HG02588 (cell line): Measurements from ENCODE around the gene TNNT3.
"Not testable (repeated sequence)": the region's sequence is repeated elsewhere in the genome, so short reads cannot be mapped to it uniquely, and the experiment has no call there.

Experiments used
- ATAC-seq: cut with Tn5 transposase; IDR thresholded peaks from one replicate; pipeline ENCODE4 v1.9.1; 2021; ENCODE audit warnings: mild to moderate bottlenecking, moderate library complexity; ENCODE audit not compliant: unreplicated experiment

Gene TNNT3

GRCh38 chr11:1932681-1933080 lies 13.2 kb downstream of the TNNT3 start:
- ATAC-seq, result no peak

GRCh38 chr11:1933416-1934334 lies 14.2 kb downstream of the TNNT3 start:
- ATAC-seq, result no peak

- ATAC-seq, result no peak
These were observed 15.0 kb downstream of the TNNT3 start for GRCh38 chr11:1934335-1935155.

GRCh38 chr11:1935156-1936071 lies 15.9 kb downstream of the TNNT3 start:
- ATAC-seq, result no peak

GRCh38 chr11:1936072-1936780 lies 16.7 kb downstream of the TNNT3 start:
- ATAC-seq, result no peak

- no peak for ATAC-seq
These were observed 17.5 kb downstream of the TNNT3 start for GRCh38 chr11:1936781-1937615.

- ATAC-seq, result no peak
These were observed 18.3 kb downstream of the TNNT3 start for GRCh38 chr11:1937616-1938342.

- ATAC-seq, result no peak
These were observed 19.0 kb downstream of the TNNT3 start for GRCh38 chr11:1938343-1939005.

GRCh38 chr11:1939006-1939625 lies 19.6 kb downstream of the TNNT3 start:
- ATAC-seq, result no peak

- not testable (repeated sequence) for ATAC-seq
These were observed 20.3 kb downstream of the TNNT3 start for GRCh38 chr11:1939788-1940187.

GRCh38 chr11:1942558-1943260 lies 23.2 kb downstream of the TNNT3 start:
- ATAC-seq, result no peak

GRCh38 chr11:1943576-1943975 lies 24.1 kb downstream of the TNNT3 start:
- no peak for ATAC-seq

GRCh38 chr11:1943977-1944376 lies 24.5 kb downstream of the TNNT3 start:
- no peak for ATAC-seq

GRCh38 chr11:1946812-1947484 lies 27.4 kb downstream of the TNNT3 start, which contains the start of gene MRPL23:
Gene MRPL23, plus strand, starts transcription at chr11:1947332. Its CDS starts 31 bp downstream, at chr11:1947363.
- ATAC-seq, result no peak

GRCh38 chr11:1947592-1948237 lies 28.2 kb downstream of the TNNT3 start:
- ATAC-seq, result no peak

- no peak for ATAC-seq
These were observed 28.9 kb downstream of the TNNT3 start for GRCh38 chr11:1948389-1948788.
